NCI-H187 treated with DMSO at 0.1 percent for 48 hours (cell line): Measurements from ENCODE around the gene SCN5A.

Experiments used
- DNase-seq: peaks from one replicate; lab custom pipeline; 2025; lab: John Stamatoyannopoulos, UW

SCN5A gene

DNA sequence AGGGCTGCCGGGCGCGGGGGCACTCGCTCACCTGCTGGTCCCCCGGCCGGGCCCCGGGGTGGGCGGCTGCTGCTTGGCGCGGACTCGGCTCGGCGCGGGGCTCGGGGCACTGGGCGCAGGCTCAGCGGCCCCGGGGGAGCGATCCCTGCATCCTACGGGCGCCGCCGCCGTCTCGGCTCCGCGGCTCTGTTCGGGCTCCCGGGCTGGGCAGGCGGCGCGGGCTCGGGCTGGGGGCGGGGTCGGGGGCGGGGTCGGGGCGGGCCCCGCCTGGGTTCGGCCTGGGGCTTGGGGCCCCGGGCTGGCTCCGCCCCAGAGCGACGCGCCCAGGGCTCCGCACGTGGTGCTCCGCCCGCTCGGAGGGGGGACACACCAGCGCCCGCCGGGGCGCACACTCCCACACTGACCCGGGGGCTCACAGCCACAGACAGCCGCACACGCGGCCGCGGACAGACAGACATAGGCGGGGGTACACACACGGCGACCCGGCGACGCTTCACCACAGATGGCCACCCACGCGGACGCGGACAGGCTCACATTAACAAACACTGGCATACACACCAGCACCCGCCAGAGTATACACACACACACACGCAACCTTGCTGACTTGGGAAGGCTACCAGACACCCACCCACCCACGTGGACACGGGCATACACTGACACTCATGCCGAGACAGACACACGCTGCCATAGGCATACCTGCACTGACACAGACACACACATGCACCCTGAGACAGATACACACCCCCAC lies at the start of gene SCN5A:
SCN5A (minus strand) TSS at position 188 of the 748 bp plus-strand sequence. CDS start 16,380 bp downstream, outside the sequence.
- DNase-seq = no peak

DNA sequence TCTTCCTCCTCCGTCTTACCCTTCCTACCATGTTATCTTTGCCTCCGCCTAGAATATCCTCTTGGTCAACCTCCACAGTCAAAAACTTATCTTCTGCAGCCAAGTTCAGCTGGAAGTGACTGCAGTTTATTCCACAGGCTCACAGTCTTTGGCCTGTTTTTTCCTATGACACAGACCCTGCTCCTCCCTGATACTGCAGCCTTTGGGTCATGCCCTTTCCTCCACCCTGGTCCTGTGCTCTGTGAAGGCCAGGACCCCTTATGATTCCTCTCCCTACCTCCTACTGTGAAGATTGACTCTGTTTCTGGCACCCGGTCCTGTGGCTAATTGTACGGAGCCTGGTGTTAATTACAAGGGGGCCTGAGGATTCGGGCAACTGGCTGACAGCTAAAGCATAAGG lies 49.3 kb upstream of the SCN5A start:
- DNase-seq = no peak

DNA sequence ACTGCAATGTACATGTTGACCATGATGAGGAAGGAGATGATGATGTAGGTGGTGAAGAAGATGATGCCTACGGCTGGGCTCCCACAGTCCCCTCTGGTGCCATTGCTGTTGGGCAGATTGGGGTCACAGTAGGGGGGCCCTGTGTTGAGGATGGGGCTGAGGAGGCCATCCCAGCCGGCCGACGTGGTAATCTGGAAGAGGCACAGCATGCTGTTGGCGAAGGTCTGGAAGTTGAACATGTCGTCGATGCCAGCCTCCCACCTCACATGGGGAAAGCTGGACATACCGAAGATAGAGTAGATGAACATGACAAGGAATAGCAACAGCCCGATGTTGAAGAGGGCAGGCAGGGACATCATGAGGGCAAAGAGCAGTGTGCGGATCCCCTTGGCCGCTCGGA lies 48.6 kb upstream of the SCN5A start:
- DNase-seq = no peak

DNA sequence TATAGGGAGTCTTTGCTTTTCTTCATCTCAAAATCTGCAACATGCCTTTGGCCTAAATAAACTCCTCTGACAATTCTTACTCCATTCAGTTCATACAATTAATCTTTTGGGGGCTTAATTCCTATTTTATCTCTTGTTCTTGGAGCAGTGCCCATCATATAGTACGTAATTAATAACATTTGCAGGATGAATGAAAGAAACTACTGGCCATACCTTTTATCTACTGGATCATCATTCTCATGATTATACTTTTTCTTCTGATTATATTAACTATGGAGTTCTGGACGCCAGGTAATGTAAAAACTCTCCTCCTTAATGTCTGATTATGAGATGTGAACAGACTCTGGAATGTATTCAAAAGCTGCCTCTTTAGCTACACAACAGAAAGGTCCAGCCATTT lies 46.5 kb upstream of the SCN5A start:
- DNase-seq = no peak

DNA sequence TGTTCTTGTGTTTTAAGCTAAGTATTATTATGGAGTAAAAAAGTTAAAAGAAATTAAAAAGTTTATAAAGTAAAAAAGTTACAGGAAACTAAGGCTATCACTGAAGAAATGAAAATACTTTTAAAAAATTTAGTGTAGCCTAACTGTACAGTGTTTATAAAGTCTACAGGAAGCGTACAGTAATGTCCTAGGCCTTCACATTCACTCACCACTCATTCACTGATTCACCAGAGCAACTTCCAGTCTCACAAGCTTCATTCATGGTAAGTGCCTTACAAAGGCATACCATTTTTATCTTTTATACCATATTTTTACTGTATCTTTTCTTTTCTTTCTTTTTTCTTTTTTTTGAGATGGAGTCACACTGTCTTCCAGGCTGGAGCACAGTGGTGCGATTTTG lies 40.7 kb upstream of the SCN5A start:
- no peak for DNase-seq

DNA sequence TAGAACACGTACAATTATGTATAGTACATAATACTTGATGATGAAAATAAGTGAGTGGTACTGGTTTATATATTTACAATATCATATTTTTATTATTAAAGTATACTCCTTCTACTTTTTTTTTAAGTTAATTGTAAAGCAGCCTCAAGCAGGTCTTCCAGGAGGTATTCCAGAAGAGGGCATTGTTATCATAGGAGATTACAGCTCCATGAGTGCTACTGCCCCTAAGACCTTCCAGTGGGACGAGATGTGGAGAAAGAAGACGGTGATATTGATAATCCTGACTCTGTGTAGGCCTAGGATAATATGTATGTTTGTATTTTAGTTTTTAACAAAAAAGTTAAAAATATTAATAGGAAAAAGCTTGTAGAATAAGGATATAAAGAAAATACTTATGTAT lies 40.3 kb upstream of the SCN5A start:
- no peak for DNase-seq

DNA sequence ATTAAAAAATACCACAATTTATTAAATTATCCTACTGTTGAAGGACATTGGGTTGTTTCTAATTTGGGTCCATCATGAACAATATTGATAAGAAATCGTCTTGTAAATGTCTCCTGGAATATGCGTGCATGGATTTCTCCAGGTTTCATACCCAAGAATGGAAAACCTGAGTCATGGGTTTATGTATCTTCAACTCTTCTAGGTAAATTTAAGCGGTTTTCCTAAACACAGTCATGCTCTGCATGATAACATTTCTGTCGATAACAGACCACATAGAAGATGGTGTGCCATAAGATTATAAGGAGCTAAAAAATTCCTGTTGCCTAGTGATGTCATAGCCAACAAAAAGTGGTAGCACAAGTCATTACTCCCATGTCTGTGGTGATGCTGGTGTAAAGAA lies 39.9 kb upstream of the SCN5A start:
- no peak for DNase-seq

DNA sequence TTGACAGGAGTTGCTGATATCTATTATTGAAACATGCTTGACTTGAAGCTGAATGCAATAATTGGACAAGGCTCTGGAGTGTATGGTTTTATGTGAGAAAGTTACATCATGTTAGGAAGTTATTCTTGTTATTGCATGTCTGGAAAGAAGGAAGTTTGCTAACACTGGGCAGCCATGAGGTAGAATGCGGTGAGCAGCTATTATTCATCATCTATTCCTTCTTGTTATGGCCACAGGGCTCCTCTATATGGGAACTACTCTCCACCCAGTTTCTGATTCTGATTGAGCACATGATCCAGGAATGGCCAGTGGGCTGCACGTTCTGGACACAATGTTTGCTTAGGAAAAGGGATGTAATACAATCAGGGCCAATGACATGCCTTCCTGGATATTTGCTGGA lies 37.8 kb upstream of the SCN5A start:
- no peak for DNase-seq

DNA sequence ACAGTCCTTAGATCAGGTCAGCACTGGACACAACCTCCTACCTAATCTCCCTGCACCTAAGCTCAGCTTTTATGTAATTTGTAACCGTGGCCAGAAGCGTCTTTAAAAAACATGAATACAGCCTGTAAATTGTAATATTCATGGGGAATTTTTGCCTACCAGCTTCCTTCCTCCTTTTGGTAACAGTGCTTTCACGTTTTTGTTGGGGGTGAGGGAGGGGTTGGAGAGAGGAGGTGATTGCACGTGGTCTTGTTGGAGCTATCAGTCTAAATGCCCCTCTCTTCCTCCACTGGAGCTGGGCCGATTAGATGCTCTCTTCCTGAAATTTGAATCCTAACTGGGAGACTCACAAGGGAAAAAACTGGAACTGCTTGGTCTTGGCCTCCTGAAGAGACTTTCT lies 35.1 kb upstream of the SCN5A start:
- DNase-seq = no peak

DNA sequence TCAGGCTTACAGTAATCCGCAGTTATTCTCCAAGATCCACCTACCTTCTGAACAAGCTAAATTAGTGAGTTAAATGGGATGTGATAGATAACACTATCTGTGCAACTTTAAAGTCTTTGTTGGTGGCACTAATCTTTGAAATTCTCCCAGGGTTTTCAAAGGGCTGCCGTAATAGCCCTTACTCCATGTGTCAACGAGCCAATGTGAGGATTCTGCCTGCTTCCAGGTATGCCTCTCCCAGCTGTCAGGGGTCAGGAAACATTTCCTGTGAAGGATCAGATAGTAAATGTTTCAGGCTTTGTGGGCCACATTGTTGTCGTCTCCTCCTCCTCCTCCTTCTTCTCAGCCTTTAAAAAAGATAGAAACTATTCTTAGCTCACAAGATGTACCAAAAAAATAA lies 20.2 kb upstream of the SCN5A start:
- no peak for DNase-seq

DNA sequence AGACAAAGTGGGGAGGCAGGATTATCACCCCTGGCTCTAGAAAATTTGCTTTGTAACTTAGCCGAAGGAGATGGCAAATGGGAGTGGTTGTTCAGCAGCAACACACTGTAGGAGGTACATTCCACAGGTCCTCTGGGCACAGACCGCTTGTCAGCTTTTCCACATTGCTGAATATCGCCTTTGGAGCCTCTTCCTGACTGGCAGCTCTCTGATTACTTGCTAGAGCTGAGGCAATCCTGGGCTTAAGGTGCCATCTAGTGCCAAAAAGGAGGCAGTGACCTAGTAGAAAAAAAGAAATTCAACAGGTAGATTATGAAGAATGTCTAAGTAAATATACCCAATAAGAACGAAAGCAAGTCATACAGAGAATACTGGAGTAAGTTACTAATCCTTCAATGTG lies 13.1 kb upstream of the SCN5A start:
- no peak for DNase-seq

DNA sequence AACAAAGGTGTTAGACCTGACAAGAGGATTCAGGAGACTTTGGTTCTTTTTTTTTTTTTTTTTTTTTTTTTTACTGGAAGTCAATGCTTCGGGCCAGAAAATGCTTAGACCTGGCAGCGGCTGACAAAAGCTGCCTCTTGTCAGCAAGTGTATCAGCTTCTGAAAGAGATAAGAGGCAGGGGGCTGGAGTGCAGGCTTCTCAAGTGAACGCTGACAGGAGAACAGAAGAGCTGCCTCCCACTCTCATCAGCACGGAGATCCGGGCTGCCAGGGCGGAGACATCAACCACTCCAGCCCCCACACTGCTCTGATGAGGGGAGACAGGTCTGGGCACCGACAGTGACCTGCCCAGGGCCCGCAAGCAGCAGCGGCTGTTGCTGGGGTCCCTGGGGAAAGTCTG lies 9.4 kb upstream of the SCN5A start:
- DNase-seq = no peak

DNA sequence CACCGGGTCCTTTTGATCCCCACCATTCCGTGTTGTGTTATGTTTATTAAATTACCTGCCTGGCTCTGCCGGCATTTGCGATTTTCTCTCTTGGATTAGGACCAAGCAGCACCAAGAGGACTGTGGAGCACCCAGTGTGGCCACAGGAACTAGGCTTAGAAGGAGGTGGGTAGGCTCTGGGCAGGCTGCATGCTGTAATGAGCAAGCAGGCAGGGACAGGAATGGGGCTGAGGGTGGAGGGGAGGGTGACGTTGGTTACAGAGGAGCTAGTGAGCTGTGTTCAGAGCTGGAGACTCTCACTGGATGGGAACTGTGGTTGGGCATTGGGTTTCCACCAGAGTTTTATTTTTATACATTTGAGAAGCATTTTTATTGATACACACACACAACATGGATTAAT lies 7.9 kb upstream of the SCN5A start:
- DNase-seq = no peak

DNA sequence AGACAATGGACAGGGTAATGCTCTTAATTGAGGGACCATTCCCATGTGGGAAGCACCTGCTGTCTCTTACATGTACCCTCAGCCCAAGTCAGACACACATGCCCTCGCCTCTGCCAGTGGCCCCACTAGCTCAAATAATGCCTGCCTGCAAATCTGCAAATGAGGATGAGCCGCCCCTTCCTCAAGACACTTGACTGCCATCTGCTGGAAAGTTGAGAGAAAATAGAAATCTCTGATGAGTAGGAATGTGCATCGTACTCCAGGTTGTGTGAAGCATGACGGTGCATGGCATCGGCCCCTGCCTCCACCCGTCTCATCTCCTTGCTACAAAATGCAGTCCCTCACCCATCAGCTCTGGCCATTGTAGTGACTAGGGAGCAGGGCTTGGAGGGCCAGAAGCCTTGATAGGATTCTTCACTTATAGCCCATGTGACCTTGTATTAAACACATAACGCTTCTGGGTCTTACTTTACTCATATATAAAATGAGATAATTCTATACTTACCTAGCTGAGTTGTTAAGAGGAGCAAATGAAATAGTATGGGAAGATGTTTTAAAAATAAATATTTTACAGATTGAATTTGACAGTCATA lies 6.3 kb upstream of the SCN5A start:
- DNase-seq = no peak

DNA sequence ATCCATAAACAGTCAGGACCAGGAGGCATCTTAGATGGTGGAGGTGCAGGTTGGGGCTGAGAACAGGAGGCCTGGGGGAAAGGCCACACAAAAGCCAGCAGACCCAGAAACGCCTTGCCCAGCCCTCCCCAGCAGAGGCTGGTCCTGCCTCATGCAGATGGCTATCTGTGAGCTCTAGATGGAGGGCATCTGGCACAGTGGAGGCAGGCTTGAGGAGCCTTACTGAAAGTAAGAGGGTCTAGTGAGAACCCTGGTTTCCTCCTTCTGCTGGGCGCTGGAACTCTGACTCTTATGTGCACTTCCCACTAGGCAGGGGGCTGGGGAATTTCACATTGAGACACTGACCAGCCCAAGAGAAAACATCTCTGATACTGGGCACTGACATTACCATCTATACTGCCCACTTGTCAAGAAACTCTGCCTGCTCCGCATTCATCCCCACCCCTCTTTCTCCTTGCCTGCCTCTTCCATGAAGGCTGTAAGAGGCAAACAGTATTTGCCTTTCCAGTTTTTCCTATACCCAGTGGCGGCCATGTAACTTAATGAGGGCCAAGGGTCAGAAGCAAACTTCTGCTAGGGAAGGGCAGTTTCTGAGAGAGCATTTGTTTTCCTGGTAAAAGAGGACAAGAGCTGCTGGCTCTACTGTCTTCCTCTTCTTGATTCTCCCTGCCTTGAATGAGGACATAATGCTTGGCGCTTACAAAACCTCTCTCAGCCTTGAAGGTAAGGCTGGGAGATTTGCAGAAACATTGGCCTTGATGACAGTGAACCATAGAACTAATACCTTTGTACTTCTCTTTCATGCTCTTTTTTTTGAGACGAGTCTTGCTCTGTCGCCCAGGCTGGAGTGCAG lies 4.4 kb upstream of the SCN5A start:
- no peak for DNase-seq

DNA sequence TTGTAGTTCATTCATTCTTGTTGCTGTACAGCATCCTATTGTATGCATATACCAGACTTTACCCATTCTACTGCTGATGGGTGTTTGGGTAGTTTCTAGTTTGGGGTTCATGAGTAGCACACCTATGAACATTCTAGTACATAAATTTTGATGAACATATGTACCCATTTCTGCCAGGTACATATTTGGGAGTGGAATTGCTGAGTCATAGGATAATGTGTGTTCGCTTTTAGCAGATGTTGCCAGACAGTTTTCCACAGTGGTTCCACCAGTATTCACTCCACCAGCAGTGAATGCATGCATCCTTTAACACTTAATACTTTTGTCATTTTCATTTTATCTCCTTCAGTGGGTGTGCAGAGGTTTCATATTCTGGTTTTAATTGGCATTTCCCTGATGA lies 3.4 kb upstream of the SCN5A start:
- DNase-seq = no peak

DNA sequence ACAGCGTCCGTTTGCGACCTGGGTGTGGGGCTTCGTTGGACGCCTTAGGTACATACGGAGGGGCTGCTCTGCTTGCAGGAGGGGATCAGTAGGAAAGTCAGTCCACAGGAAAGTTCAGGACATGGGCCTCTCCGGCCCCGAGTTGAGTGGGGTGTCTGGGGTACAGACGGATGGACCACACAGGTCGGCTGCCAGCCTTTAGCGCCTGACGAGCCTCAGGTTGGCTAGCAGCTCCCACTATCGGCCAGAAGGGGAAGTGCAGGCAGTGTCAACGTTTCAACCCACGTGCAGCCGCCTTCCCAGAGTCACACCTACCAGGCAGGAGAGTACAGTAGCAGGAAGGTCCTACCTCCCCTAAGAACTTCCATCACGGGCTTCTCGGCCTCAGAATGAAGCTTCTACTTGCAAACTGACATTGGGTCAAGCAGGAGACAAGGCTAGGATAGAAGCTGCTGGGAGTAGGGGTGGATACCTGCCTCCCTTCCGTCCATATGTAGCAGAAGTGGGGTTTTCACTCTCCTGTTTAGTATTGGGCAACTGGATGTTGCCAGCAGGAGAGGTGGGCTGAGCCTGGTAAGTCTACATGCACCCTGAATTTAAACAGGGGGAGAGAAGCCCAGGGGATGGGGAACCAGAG lies 1.8 kb upstream of the SCN5A start:
- DNase-seq = no peak

DNA sequence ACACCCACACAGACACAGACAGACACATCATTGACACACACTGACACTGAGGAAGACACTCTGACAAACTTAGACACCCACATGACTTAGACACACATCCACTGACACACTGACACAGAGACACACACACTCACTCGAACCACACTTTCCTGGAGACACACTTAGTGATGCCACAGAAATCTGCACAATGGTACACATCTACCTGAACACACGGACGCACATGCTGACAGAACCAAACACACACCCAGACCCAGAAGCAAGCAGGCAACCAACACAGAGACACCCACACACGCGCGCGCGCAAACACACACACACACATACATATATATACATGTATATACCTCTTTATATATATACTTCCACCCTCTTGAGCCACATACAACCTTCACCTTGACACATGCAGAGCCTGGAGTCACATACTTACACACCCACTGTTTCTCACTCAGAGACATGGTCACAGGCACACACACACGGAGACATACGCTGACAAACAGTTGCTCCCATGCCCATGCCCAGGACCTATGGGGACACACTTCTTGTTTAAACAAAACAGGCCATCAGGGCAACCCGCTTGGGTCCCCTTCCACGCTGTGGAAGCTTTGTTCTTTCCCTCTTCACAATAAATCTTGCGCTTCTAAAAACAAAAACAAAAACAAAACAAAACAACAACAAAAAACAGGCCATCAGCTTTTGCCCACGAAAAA lies 913 bp upstream of the SCN5A start:
- DNase-seq = no peak

DNA sequence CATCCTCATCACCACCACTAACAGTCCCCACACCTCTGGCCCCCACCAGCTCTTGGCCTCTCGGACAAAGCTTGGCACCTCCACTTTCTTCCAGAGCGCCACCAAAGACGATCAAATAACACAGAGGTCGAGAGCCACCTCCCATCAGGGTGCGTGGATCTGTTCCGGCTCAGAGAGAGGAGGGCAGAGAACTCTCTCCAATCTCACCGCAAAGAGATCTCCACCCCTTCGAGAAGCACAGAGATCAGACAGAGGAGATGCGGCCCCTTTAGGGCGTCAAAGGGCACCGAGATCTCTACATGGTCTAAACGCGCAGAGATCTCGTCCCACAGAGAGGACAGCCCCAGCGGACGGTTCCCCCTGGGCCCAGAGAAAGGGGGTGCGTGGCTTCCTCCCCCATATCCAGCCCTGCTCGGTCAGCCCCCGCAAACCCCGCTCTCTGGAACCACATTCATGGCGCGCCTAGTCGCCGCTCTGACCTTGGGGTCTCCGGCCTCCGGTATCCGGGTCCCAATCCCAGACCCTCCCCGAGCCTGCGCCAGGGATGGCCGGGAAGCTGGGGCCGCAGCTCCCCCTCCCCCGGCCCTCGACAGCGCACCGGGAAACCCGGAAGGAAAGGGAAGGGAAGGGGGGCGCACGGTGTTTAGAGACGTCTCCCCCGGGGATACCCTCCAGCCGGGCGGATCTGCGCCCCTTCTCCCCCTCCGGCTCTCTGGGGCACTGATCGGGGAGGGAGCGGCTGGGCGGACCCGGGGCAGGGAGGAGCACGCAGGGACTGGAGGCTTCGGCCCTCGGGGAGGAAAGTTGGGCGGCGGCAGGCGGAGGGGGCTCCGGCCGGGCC lies 608 bp downstream of the SCN5A start:
- DNase-seq = no peak

DNA sequence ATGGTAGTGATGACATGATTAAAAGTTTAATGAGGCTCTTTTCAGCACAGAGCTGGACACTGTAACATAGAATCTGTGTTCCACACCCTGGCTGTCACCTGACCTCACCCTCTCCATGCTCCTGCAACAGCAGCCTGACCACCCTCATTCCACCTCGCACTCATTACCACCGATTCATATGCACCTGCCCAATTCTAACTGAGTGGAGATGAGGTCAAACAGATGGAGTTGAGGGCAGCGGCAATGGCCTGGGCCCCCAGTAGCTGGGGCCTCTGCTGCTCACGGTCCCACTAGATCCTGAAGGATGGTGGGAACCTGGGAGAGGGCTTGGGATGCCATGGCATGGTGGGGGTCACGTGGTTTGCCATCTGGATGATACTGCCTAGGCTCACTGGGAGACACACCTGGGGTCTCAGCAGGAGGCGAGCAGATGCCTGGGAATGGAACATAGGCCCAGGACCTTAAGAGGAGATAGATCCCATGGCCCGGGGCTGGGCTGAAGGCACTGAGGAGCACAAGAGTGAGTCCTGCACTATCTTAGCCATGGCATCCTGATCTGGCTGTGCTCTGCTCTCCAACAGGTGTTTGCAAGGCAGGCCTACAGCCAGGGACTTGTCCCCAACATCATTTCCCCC lies 1.3 kb downstream of the SCN5A start:
- no peak for DNase-seq
